ENCODE results near the gene OTOGL.
"Not testable (repeated sequence)": the region's sequence is repeated elsewhere in the genome, so short reads cannot be mapped to it uniquely, and the experiment has no call there.

The OTOGL gene

GRCh38 chr12:80142640-80143039, 43.3 kb downstream of the OTOGL start:
- Histone ChIP-seq H3K4me3 (IDR thresholded peaks at IDR 0.05; ENCODE audit: insufficient read depth, low read depth, low read length) (no peak overlapping the region), H3K9ac (no peak overlapping the region), H3K4me2 (no peak overlapping the region), H3K4me1 (ENCODE audit: low read depth, poor library complexity, severe bottlenecking) (peaks cover 10% of the 10 kb centered on the region), H3K36me3 (ENCODE audit: insufficient read depth) (no peaks in the 10 kb centered on the region), H4K20me1 (ENCODE audit: insufficient read depth) (no peaks in the 10 kb centered on the region), H3K27ac (no peak overlapping the region), H2AFZ (ENCODE audit: low read depth) (no peak overlapping the region), H3K79me2 (ENCODE audit: insufficient read depth, low read depth) (no peaks in the 10 kb centered on the region), H3K27me3 (ENCODE audit: insufficient read depth, low read depth) (no peaks in the 10 kb centered on the region)
- no peak for TF ChIP-seq CTCF (conservative IDR thresholded peaks at IDR 0.05; ENCODE audit: low read depth, low read length)

DNA sequence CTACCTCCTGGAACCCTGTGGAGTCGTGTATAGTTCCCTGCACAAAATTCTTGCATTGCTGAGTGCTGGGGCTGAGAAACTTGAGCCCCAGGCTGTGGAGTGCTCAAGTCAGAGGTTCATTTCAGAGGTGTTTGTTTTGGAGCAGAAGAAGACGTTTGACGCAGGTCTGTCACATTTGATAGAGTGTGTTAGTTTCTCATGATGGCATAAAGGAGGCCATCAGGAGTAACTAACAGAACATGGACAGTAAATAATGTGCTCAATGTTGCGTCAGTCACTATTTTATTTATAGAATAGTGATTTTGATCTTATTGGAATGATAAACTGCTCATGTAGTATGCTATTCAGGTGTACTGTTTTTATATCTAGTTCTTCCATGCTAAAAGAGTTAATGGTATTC, 44.2 kb downstream of the OTOGL start:
- Histone ChIP-seq H3K4me2 (no peak overlapping the region), H4K20me1 (ENCODE audit: insufficient read depth) (no peaks in the 10 kb centered on the region)
- no peak for TF ChIP-seq CTCF (conservative IDR thresholded peaks at IDR 0.05; ENCODE audit: low read depth, low read length)

GRCh38 chr12:80149547-80150313, 50.4 kb downstream of the OTOGL start:
- Histone ChIP-seq H3K9ac (peak overlapping the region; percentile 65), H3K4me2 (peak overlapping the region; percentile 52), H3K4me1 (ENCODE audit: low read depth, poor library complexity, severe bottlenecking) (peaks cover 55% of the 10 kb centered on the region), H3K27ac (peak overlapping the region; percentile 81), H2AFZ (ENCODE audit: low read depth) (peak overlapping the region; percentile 8)
- not testable (repeated sequence) for H3K27me3 ChIP-seq (ENCODE audit: insufficient read depth, low read depth); H3K4me3 ChIP-seq (IDR thresholded peaks at IDR 0.05; ENCODE audit: insufficient read depth, low read depth, low read length); H3K36me3 ChIP-seq (ENCODE audit: insufficient read depth); H4K20me1 ChIP-seq (ENCODE audit: insufficient read depth); H3K79me2 ChIP-seq (ENCODE audit: insufficient read depth, low read depth)

More for the DNA sequence above, 44.2 kb downstream of the OTOGL start:
- no peaks in the 10 kb centered on the region for H3K79me2 ChIP-seq (ENCODE audit: insufficient read depth, low read depth)
- H3K9ac ChIP-seq, result no peak overlapping the region
- peaks cover 10% of the 10 kb centered on the region for H3K4me1 ChIP-seq (ENCODE audit: low read depth, poor library complexity, severe bottlenecking)
- no peak overlapping the region for H3K27ac ChIP-seq
- H2AFZ ChIP-seq (ENCODE audit: low read depth), result no peak overlapping the region
- no peak overlapping the region for H3K4me3 ChIP-seq (IDR thresholded peaks at IDR 0.05; ENCODE audit: insufficient read depth, low read depth, low read length)
- no peaks in the 10 kb centered on the region for H3K36me3 ChIP-seq (ENCODE audit: insufficient read depth)
- H3K27me3 ChIP-seq (ENCODE audit: insufficient read depth, low read depth), result no peaks in the 10 kb centered on the region

GRCh38 chr12:80151131-80151530, 51.8 kb downstream of the OTOGL start:
- H3K27me3 ChIP-seq (ENCODE audit: insufficient read depth, low read depth), result no peaks in the 10 kb centered on the region
- H3K36me3 ChIP-seq (ENCODE audit: insufficient read depth), result no peaks in the 10 kb centered on the region
- H2AFZ ChIP-seq (ENCODE audit: low read depth), result no peak overlapping the region
- H3K4me2 ChIP-seq, result peak overlapping the region; percentile 52
- H4K20me1 ChIP-seq (ENCODE audit: insufficient read depth), result no peaks in the 10 kb centered on the region
- no peak overlapping the region; the same call in 1 of the 2 replicates for H3K9ac ChIP-seq
- H3K79me2 ChIP-seq (ENCODE audit: insufficient read depth, low read depth), result no peaks in the 10 kb centered on the region
- TF ChIP-seq CTCF (conservative IDR thresholded peaks at IDR 0.05; ENCODE audit: low read depth, low read length), result no peak
- no peak overlapping the region for H3K4me3 ChIP-seq (IDR thresholded peaks at IDR 0.05; ENCODE audit: insufficient read depth, low read depth, low read length)
- peaks cover 69% of the 10 kb centered on the region for H3K4me1 ChIP-seq (ENCODE audit: low read depth, poor library complexity, severe bottlenecking)
- peak overlapping the region; percentile 81 for H3K27ac ChIP-seq

DNA sequence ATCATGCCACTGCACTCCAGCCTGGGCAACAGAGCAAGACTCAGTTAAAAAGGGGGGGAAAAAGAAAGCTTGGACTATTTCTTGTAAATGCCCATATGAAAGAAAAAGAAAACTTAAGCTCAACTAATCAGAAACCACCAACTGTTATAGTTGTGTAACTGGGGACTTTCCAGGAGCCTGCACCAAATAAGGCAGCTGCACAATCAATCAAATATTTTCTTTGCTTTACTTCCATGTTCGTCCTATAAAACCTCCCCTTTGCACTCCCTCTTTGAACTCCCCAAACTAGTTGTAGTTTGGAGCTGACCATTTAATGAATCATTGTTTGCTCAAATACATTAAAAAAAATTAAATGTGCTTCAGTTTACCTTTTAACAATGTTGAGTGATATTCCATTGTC, 54.9 kb downstream of the OTOGL start:
- Histone ChIP-seq H3K4me3 (IDR thresholded peaks at IDR 0.05; ENCODE audit: insufficient read depth, low read depth, low read length) (no peak overlapping the region), H4K20me1 (ENCODE audit: insufficient read depth) (no peaks in the 10 kb centered on the region), H3K36me3 (ENCODE audit: insufficient read depth) (no peaks in the 10 kb centered on the region), H2AFZ (ENCODE audit: low read depth) (peak overlapping the region; percentile 7), H3K9ac (peak overlapping the region; percentile 35; the same call in 1 of the 2 replicates), H3K4me1 (ENCODE audit: low read depth, poor library complexity, severe bottlenecking) (peaks cover 95% of the 10 kb centered on the region), H3K79me2 (ENCODE audit: insufficient read depth, low read depth) (no peaks in the 10 kb centered on the region), H3K4me2 (peak overlapping the region; percentile 52), H3K27me3 (ENCODE audit: insufficient read depth, low read depth) (no peaks in the 10 kb centered on the region), H3K27ac (peak overlapping the region; percentile 81)
- TF ChIP-seq CTCF (conservative IDR thresholded peaks at IDR 0.05; ENCODE audit: low read depth, low read length), result no peak

Measured in KMS-11 (cell line).